ENCODE data around the gene DIO2. TPM values are rescaled to one million over a fixed set of nuclear protein-coding genes. Genes with fewer than 3 reads are reported as not detected.

Gene DIO2
- total RNA-seq, 1 donor from 2014 or later = 1.4 TPM

DNA sequence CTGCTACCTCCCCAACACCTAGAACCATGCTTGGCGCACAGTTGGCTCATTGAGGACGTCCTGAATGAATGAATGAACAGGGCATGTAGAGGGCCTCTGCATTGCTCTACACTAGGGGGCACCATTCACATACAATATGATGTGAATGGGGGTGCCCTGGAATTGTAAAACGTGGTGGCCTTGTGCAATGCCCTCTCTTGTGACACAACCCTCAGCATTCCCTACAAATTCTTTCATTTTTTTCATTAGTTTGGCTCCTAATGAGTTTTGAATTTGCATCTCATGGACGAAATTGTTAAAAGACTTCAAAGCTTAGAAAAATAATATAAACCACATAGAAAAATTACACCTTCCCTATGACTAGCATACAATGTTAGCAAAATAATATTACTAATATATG lies 2.3 kb upstream of the DIO2 start:
- H3K27me3 Mint-ChIP-seq (ENCODE audit: low read depth) = peaks cover 3% of the 10 kb centered on the region
- peaks cover 3% of the 10 kb centered on the region for H3K36me3 Mint-ChIP-seq (ENCODE audit: low read depth)
- H3K27ac Mint-ChIP-seq (ENCODE audit: unreplicated experiment) = no peak overlapping the region
- no peak for DNase-seq (ENCODE audit: low spot score)
- no peak overlapping the region for H3K4me3 Mint-ChIP-seq (ENCODE audit: unreplicated experiment)
- TF ChIP-seq, protein P1, sequence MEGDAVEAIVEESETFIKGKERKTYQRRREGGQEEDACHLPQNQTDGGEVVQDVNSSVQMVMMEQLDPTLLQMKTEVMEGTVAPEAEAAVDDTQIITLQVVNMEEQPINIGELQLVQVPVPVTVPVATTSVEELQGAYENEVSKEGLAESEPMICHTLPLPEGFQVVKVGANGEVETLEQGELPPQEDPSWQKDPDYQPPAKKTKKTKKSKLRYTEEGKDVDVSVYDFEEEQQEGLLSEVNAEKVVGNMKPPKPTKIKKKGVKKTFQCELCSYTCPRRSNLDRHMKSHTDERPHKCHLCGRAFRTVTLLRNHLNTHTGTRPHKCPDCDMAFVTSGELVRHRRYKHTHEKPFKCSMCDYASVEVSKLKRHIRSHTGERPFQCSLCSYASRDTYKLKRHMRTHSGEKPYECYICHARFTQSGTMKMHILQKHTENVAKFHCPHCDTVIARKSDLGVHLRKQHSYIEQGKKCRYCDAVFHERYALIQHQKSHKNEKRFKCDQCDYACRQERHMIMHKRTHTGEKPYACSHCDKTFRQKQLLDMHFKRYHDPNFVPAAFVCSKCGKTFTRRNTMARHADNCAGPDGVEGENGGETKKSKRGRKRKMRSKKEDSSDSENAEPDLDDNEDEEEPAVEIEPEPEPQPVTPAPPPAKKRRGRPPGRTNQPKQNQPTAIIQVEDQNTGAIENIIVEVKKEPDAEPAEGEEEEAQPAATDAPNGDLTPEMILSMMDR (IDR thresholded peaks at IDR 0.05) = peak; percentile 73
- peaks cover 21% of the 10 kb centered on the region for H3K4me1 Mint-ChIP-seq (ENCODE audit: low read depth)
- H3K9me3 Mint-ChIP-seq (ENCODE audit: low read depth) = peaks cover 3% of the 10 kb centered on the region

DNA sequence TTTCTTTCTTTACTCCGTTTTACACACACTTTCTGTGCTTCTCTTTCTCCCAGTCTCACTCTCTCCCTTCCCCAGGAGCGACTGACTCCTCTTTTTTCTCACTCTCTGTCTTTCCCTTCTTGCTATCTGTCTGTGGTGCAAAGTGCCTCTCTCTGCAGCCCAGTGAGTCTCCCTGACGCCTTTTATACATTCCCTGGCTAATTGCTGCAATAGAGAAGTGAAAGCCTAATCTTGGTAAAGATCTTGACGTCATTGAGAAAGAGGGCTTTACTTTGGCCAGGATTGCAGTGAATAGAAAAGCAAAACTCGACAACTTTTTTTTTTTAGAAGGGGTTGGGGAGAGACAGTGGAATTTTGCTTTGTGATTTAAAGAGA lies 706 bp upstream of the DIO2 start:
- H3K9me3 Mint-ChIP-seq (ENCODE audit: low read depth) = peaks cover 2% of the 10 kb centered on the region
- H3K27ac Mint-ChIP-seq (ENCODE audit: unreplicated experiment) = peak overlapping the region; percentile 62
- TF ChIP-seq, protein P1 (IDR thresholded peaks at IDR 0.05) = no peak
- H3K27me3 Mint-ChIP-seq (ENCODE audit: low read depth) = peaks cover 3% of the 10 kb centered on the region
- peak overlapping the region; percentile 67 for H3K4me3 Mint-ChIP-seq (ENCODE audit: unreplicated experiment)
- peaks cover 3% of the 10 kb centered on the region for H3K36me3 Mint-ChIP-seq (ENCODE audit: low read depth)
- H3K4me1 Mint-ChIP-seq (ENCODE audit: low read depth) = peaks cover 19% of the 10 kb centered on the region
- DNase-seq (ENCODE audit: low spot score) = no peak

DNA sequence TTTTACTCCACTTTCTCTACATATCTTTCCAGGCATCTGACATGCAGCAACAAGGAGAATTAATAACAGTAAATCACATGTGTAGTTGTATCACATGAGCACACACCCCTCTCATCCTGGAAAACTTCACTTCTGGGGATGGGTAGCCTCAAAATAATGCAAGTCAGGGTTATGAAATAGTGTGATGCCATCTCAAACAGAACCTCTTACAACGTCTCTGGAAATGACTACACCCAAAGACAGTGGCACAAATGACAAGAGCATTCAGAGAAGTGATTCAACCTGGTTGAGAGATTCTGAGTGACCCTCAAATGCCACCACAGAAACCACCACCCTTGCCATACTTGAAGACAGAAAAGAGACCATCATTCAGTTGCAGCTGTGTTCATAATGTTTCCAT lies 2.8 kb downstream of the DIO2 start:
- Mint-ChIP-seq H3K4me3 (ENCODE audit: unreplicated experiment) (no peak overlapping the region), H3K36me3 (ENCODE audit: low read depth) (peaks cover 3% of the 10 kb centered on the region), H3K9me3 (ENCODE audit: low read depth) (no peaks in the 10 kb centered on the region), H3K4me1 (ENCODE audit: low read depth) (peaks cover 16% of the 10 kb centered on the region), H3K27me3 (ENCODE audit: low read depth) (peaks cover 3% of the 10 kb centered on the region), H3K27ac (ENCODE audit: unreplicated experiment) (no peak overlapping the region)
- TF ChIP-seq, protein P1 (IDR thresholded peaks at IDR 0.05) = no peak
- no peak for DNase-seq (ENCODE audit: low spot score)

DNA sequence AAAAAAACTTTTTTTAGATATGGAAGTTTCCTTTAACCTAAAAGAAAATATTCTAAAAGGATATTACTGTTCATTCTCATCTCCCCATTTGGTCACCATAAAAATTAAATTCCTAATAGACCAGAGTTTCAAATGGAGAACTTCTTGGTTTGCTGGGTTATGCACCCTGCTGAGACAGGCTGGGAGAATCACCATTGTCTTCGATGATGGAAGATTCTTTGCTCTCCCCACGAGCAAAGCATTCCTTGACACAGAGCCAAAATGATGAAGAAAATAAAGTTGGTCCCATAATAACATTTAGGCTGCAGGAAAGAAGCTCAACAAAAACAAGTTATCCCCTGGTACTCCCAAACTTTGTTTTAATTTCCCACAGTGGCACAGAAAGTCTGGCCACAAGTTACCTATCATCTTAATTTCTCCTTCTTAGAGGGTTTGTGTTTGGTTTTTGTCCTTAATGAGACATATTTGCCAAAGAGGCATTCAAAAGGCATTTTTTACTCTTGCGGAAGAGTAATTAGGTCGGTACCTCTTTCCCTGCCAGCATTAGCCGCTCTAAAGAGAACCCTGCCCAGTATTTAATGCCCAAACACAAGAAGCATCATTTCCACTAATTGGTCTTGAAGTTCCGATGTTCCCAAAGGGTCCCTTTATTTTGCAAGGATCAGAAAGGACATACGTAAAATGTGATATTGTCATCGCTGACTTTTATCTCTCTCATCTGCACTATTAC lies 4.8 kb downstream of the DIO2 start:
- Mint-ChIP-seq H3K36me3 (ENCODE audit: low read depth) (peaks cover 3% of the 10 kb centered on the region), H3K27me3 (ENCODE audit: low read depth) (peaks cover 3% of the 10 kb centered on the region), H3K4me1 (ENCODE audit: low read depth) (peaks cover 8% of the 10 kb centered on the region), H3K4me3 (ENCODE audit: unreplicated experiment) (no peak overlapping the region), H3K27ac (ENCODE audit: unreplicated experiment) (no peak overlapping the region), H3K9me3 (ENCODE audit: low read depth) (no peaks in the 10 kb centered on the region)
- DNase-seq (ENCODE audit: low spot score) = no peak
- TF ChIP-seq, protein P1 (IDR thresholded peaks at IDR 0.05) = no peak

DNA sequence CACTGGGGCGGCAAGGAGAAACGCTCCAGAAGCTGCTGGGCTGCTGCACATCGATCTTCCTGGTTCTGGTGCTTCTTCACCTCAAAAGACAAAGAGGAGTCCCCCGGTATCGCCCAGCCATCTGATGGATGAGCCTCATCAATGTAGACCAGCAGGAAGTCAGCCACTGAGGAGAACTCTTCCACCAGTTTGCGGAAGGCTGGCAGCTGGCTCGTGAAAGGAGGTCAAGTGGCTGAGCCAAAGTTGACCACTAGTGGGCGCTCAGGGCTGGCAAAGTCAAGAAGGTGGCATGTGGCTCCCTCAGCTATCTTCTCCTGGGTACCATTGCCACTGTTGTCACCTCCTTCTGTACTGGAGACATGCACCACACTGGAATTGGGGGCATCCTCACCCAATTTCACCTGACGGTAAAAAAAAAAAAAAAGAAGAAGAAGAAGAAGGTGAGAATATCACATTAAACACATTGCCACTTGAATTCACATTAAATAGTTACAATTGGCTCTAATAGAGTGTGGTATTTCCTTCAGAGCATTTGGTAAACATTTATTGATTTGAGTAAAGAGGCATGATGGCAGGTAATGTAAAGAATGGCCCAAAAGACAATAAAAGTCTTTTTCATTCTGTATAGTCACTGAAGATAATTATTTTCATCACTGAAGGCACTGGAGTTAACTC lies 8.3 kb downstream of the DIO2 start:
- Mint-ChIP-seq H3K4me3 (ENCODE audit: unreplicated experiment) (no peak overlapping the region), H3K27ac (ENCODE audit: unreplicated experiment) (no peak overlapping the region), H3K4me1 (ENCODE audit: low read depth) (peaks cover 5% of the 10 kb centered on the region), H3K27me3 (ENCODE audit: low read depth) (no peaks in the 10 kb centered on the region), H3K36me3 (ENCODE audit: low read depth) (no peaks in the 10 kb centered on the region), H3K9me3 (ENCODE audit: low read depth) (no peaks in the 10 kb centered on the region)
- TF ChIP-seq, protein P1 (IDR thresholded peaks at IDR 0.05) = peak; percentile 54
- DNase-seq (ENCODE audit: low spot score) = no peak

Measured in chondrocyte (in vitro differentiated cells).